C4-2B (cell line): ENCODE measurements around the gene EIF4E3.

Experiments
- H3K27ac ChIP-seq: fragments of 450-650 bp; 2 replicates; pipeline ENCODE4 v1.5.1; 2017
- ZFX ChIP-seq: fragments of 450-650 bp; IDR thresholded peaks from 2 replicates; pipeline ENCODE4 v1.6.1; 2017
- TF ChIP-seq, protein P1 (sequence below): fragments of 450-650 bp; conservative IDR thresholded peaks from 2 replicates; pipeline ENCODE4 v1.5.1; 2017; ENCODE audit warnings: mild to moderate bottlenecking

Gene EIF4E3

DNA sequence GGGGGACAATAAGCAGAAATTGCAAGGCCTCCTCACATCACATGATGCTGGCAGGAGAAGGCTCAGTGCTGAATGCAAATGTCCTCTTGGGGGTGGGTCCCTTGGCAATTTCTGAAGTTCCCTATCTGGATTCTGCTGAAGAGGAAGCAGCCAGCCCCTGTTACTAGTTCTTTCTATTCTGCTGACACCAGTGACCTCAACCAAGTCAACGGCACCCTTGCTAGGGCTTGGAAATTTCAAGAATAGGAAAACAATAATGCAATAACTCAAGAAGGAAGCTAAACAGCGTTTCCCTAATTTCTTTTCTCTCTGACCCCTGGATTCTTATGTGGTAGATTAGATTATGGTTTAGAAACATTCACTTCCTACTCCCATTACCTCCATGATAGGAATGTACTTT is 95.5 kb downstream of the EIF4E3 start:
- TF ChIP-seq, protein P1, sequence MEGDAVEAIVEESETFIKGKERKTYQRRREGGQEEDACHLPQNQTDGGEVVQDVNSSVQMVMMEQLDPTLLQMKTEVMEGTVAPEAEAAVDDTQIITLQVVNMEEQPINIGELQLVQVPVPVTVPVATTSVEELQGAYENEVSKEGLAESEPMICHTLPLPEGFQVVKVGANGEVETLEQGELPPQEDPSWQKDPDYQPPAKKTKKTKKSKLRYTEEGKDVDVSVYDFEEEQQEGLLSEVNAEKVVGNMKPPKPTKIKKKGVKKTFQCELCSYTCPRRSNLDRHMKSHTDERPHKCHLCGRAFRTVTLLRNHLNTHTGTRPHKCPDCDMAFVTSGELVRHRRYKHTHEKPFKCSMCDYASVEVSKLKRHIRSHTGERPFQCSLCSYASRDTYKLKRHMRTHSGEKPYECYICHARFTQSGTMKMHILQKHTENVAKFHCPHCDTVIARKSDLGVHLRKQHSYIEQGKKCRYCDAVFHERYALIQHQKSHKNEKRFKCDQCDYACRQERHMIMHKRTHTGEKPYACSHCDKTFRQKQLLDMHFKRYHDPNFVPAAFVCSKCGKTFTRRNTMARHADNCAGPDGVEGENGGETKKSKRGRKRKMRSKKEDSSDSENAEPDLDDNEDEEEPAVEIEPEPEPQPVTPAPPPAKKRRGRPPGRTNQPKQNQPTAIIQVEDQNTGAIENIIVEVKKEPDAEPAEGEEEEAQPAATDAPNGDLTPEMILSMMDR: no peak
- no peak for TF ChIP-seq ZFX

DNA sequence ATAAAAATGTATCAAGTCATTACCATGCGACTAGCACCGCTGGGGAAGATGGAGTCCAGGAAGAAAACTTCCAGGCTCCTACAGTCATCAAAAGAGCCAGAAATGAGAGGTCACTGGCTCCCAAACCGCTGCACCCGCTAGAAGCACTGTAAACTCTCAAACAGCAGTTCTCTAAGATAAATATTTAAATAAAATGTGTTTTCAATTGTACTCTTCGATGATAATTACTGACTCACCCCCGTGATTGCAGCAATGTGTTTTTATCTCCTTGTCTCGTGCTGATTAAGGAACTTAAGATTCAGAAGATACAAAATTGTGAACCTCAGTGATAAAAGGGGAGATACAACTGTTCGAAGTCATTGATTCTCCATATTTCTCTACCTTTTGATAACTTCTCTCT is 95.9 kb downstream of the EIF4E3 start:
- H3K27ac ChIP-seq: no peak overlapping the region
- TF ChIP-seq, protein P1: no peak
- no peak for TF ChIP-seq ZFX

More for the DNA sequence above, 95.5 kb downstream of the EIF4E3 start:
- no peak overlapping the region for H3K27ac ChIP-seq

DNA sequence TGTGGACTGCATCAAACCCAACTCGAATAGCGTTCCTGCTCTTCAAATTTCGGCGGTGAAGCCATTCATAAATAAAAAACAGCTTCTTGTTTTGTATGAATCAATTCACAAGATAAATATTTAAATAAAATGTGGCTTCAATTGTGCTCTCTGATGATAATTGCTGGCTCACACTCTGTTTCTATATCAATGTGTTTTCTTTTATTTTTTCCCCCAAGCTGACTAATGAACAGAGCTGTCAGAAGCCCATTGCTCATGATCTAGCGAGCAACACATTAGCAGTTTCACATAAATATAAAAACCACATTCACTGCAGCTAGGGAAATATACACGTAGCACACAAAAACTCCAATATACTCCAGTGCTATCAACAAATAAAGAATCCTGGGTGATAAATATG is 96.7 kb downstream of the EIF4E3 start:
- TF ChIP-seq ZFX: no peak
- TF ChIP-seq, protein P1: no peak
- no peak overlapping the region for H3K27ac ChIP-seq

DNA sequence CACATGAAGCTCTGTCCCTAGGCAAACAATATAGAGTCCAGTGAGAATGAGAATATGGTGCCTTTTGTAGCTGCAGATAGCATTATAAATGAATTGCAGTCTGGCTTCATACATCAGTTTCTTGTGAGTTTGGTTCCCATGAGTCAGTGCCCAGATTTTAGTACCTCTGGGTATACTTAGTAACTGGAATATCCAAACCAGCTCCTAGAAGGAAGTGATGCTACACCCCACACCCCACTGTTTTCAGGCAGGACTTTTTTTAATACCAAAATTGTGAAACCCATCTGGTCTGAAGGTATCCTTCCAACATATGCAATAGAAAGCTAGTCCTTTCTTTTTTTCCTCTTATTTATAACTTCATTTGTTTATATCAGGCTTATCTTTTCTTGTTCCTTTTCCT is 99.5 kb downstream of the EIF4E3 start:
- TF ChIP-seq ZFX: no peak
- TF ChIP-seq, protein P1: no peak
- no peak overlapping the region for H3K27ac ChIP-seq
